Activated T-cell treated with anti-CD3 and anti-CD28 coated beads for 1 hour (primary cell): ENCODE measurements around the gene ETS1.

Experiments used
- DNase-seq: peaks from one replicate; pipeline ENCODE4 v3.0.0-alpha.2; 2020; ENCODE audit warnings: low read depth

ETS1 gene

GRCh38 chr11:128428935-128429334 is 158.4 kb downstream of the ETS1 start:
- DNase-seq, result no peak

DNA sequence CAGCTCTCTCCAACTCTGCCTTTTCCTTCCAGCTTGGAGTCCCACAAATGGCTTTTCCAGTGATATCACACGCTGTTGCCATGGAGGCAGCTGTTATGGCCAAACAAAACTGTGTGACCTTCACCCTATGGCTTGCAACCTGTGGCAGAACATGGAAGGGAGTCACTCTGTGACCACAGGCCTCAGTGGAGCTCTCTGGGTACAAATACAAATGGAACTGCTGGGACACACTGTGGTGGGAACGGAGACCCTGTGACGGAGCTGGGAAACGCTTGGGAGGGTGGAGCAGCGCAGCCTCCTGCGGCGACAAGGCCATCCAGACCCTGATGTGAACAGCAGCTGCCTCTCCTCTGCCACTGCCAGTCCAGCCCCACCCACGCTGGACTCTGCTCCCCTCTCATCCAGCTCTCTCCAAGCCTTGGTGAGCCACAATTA is 162.5 kb downstream of the ETS1 start:
- DNase-seq, result no peak

- DNase-seq, result no peak
Measured at GRCh38 chr11:128424271-128424711, 163.1 kb downstream of the ETS1 start.

DNA sequence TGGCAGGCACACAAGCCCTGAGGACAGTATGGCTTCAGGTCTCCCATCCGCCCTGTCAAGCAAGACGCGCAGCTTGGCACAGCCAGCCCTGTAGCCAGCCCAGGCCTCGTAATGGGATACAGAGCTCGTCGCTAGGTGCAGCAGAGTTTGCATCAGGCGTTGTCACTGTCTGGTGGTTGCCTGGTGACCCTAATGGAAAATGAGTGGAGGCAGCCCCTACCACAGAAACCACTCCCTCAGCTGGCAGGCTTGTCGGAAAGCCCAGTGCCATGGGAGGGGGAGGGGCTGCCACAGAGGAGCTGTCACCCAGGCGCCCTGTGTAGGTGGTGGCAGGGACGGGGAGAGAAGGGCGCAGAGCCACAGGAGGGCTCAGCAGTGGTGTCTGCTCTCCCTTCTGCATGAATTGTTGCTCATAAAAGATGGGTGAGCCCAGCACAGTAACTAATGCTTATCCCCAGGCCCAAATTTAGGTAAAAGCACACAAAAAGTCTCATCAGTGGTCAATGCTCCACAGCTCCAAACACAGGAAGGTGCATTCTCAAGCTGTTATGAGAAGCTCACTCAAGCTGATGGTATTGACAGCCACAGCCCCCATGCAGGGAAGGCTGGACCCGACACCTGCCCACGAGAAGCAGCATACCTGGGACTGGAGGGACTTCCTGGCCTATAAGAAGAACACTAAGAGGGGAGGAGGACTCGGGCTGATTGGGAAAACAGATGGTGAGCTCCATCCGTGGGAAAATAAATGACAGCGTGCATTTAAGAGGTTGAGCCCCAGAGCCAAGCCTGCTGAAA is 164.6 kb downstream of the ETS1 start:
- DNase-seq, result peak; percentile 79

DNA sequence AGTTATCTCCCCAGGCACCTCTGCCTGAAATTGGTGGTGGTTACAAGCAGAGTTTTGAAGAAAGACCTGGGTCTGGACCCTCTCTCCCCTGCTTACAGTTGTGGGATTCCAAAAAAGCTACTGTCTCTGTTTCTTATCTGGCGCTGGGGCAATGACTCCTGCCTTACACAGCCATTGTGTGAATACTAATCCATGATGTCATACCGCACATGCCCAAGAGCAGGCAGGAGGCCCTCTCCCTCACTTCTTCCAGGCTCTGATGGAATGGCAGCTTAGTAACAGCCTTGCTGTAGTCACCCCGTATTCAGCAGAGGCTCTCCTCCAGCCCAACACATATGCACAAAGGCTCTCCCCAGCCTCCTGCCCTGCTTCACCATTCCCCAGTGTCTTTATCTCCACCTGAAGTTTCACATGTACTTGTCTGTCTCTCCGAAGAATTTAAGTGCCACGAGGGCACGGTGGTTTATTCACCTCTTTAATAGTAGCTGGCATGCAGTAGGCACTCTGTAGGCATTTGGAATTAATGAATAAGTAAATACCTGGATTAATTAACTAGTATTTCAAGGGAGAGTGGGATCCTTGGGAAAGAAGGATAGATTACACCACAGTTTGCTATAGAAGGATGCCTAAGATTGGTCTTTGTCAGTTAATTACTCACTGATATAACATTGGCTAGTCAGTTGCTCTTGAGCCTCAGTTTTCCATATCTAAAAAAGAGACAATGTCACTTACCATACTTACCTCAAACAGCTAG is 165.6 kb downstream of the ETS1 start:
- DNase-seq, result no peak

DNA sequence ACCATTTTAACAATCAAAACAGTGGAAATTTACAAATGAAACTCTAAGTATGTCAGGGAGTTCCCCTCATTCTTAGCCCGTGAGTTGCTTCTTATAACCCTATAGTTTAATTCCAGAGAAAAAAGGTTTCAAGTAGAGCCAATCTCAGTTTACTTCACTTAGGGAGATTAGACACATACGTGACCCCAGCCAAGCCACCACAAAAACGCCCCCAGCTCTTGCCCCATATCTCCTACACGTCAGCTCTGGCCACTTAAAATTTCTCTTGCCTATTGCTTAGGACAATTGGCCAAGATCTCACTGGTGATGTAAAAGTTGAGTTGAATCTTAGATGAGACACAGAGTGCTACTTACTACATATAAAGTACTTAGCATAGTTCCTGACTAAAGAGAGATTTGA is 166.4 kb downstream of the ETS1 start:
- no peak for DNase-seq

DNA sequence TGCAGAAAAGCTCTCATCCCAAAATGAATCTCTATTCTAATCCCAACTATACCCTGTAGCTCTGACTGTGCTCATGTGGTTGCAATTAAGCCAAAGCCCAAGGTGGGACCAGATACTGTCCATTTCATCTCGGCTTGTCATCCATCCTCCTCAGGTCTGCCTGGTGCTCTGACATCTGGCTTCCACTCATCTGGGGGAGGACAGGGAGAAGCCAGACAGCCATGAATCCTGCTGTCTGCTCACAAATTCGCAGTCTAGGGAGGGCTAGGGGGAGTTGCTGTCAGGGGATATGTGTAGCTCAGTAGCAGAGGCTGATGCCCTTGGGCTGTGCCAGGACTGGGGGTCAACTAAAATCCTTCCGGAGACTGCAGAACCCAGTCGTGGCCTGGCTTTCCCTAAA is 167.1 kb downstream of the ETS1 start:
- no peak for DNase-seq

GRCh38 chr11:128419012-128419767 is 168.2 kb downstream of the ETS1 start:
- DNase-seq, result no peak

DNA sequence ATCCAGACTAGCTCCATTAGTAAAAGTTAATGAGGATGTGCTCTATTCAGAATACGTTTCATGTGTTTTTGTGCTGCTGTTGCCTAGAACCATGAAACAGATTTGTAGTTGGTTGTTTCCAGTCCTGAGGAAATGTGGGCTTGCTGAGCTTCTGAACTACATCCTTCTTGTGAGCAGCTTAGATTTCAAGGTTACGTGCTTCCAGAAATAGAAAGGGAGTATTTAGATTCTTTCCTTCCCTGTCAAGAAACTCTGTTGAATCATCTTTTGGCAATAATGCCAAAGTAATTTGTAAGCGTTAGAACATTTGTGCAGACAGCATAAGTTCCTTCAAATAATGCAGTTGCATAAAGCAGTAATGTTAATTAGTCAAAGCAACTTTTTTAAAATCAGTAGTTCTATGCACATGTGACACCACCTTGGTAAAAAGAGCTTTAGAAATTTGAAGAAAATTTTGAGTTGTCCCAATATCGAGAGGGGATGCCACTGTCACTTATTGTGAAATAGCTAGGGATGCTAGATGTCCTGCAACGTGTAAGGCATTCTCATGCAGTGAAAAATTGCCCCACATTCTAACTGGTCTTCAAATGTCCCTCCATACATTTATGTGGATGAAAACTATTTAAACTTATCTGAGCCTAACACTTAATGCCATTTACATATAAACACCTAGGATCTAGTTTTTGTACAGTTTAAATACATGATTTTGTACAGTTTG is 169.6 kb downstream of the ETS1 start:
- no peak for DNase-seq

DNA sequence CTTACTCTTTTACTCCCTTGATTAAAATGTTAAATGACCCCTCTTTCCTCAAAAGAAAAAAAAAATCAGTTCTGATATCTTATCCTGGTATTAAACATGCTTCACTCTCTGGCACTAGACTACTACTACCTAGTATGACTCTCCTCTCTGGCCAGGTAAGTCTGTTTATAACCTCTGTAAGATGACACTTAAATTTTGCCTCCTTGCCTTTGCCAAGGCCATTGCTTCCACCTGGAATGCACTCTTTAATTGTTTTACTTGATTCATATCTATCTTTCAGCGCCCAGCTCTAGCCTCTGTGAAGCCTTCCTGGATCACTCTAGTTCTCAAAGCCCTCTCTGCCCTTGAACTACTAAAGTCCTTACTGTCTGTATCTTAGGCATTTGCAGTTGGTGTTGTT is 170.4 kb downstream of the ETS1 start:
- no peak for DNase-seq

DNA sequence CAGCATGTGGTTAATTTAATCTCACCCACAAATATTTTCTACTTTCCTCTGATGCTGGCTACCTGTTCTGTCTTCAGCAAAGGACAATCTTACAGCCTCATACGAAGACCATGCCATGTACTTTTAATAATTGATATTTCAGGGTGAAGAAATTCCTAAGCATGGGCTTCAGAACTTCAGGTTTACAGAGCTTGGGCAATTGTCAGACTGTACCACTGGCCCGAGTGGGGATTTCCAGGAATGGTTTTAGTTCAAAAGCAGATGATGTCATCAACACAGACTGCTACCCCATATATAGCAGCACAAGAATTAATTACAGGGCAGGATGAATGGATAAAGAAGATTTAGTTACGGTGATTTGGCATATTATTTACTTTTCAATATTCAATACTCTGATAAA is 171.8 kb downstream of the ETS1 start:
- no peak for DNase-seq

GRCh38 chr11:128412847-128413791 is 174.2 kb downstream of the ETS1 start:
- no peak for DNase-seq

DNA sequence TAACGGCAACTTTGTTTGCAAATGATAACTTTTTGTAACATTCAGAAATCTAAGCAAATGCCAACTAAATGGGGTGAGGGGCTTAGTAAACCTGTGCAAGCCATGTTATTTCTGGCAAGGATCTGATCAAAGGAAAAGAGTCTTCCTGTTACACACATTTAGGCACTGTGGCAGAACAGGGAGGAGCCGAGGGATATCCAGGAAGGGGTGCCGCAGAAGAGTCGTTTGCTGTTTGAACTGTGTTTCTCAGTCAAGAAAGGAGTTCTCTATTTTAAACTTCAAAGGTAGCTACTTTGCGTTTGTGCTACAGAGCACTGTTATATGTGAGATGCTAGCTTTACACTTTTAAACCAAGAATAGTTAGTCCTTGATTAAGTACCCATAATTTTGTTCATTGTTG is 175.5 kb downstream of the ETS1 start:
- DNase-seq, result no peak

DNA sequence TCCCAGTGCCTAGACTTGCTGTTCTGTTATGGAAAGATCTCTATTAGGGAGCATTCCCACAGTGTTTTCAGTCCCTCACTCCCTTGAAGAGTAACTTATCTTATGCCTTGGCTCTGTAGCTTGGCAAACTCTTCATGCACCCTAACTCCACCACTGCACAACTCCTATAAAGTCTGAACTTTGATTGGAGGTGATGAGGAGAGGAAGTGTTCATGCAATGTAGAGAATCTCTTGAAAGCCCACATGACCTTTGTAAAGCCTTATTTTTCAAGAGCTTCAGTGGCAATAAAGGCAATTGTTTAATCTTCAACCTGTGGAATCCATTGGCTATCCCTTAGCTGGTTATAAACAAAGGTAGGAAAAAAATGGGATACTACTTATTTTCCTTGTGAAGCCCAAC is 176.2 kb downstream of the ETS1 start:
- no peak for DNase-seq

- no peak for DNase-seq
Measured at GRCh38 chr11:128409476-128409875, 177.9 kb downstream of the ETS1 start.
